Esophagus squamous epithelium (tissue), 4 donors: ENCODE data around the gene LRAT.

Source experiments
- POLR2A ChIP-seq, 4 donors: fragments of 450-650 bp; IDR thresholded peaks; one replicate each; pipeline ENCODE4 v1.6.1; 2017; ENCODE audit warnings: antibody characterized with exemption in 4 of 4, mild to moderate bottlenecking in 4 of 4, moderate library complexity in 3 of 4
- TF ChIP-seq, protein P1 (sequence below), 6 experiments: fragments of 450-650 bp in 4 of 6; fragments of 200-600 bp in 2 of 6; sonication (generic) in 2 of 6; IDR thresholded peaks; one replicate each; pipeline ENCODE4 v1.5.1; 2016 to 2019; ENCODE audit warnings: antibody characterized with exemption in 6 of 6, mild to moderate bottlenecking in 4 of 6, moderate library complexity in 4 of 6

DNA sequence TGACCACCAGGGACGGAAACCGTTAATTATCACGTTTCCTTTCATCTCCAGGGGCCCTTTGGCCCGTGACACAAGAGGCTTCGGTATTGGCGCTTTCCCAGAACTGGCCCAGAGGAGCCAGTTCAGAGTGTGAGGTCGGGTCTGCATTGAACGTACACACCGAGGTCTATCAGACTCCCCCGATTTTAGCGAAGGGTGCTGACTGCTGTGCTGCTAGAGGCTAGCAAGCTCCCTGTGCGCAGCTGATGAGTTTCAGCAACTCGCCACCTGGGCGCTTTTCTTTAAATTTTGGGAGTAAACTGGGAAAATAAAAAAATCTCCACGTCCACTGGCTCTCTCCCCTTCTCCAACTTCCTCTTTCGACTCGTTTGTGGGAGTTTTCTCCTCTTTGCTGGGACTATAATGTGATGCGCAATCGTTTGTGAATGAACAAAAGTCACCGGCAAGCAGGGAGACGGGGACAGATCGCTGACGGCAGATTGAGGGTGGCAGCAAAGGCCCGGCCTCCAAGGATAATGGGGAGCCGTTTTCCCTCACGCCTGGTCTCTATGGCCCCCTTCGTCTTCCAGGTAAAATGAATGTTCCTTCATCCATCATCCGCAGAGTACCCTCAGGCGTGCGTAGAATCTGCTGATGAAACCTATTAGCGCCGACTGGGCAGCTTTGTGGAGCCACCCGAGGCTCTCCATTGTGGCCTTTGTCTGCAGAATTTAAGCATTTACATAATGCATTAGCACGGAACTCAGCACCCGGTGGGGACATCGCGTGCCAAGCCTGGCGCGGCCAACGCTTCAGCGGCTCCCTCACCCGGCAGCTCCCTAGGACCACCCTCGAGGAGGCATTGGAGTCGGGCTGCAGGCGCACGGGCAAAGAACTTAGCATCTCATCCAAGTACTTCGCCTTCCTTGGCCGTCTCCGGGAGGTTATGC lies 1.6 kb upstream of the LRAT start:
- no peak for TF ChIP-seq POLR2A (IDR thresholded peaks at IDR 0.05)
- TF ChIP-seq, protein P1, sequence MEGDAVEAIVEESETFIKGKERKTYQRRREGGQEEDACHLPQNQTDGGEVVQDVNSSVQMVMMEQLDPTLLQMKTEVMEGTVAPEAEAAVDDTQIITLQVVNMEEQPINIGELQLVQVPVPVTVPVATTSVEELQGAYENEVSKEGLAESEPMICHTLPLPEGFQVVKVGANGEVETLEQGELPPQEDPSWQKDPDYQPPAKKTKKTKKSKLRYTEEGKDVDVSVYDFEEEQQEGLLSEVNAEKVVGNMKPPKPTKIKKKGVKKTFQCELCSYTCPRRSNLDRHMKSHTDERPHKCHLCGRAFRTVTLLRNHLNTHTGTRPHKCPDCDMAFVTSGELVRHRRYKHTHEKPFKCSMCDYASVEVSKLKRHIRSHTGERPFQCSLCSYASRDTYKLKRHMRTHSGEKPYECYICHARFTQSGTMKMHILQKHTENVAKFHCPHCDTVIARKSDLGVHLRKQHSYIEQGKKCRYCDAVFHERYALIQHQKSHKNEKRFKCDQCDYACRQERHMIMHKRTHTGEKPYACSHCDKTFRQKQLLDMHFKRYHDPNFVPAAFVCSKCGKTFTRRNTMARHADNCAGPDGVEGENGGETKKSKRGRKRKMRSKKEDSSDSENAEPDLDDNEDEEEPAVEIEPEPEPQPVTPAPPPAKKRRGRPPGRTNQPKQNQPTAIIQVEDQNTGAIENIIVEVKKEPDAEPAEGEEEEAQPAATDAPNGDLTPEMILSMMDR (IDR thresholded peaks at IDR 0.05) = no peak
